Stimulated activated CD4-positive, alpha-beta T cell treated with anti-CD3 and anti-CD28 coated beads, Interleukin-1b, Interleukin-23, amount 100 ng/mL, for 1 hour (primary cell): ENCODE results near the gene CADPS2.

Experiments
- DNase-seq, 2 donors: peaks; one replicate each; pipeline ENCODE4 v3.0.0-alpha.2; 2020; ENCODE audit warnings: low read depth in 2 of 2

CADPS2 gene

GRCh38 chr7:122886357-122887081 lies at the start of gene CADPS2:
Gene CADPS2, minus strand, starts transcription at chr7:122886460. Its CDS starts 123 bp downstream, at chr7:122886337.
- DNase-seq, result no peak

GRCh38 chr7:122935620-122936019 lies 49.4 kb upstream of the CADPS2 start:
- DNase-seq, result no peak

GRCh38 chr7:122919643-122920181 lies 33.5 kb upstream of the CADPS2 start:
- no peak for DNase-seq

- DNase-seq, result no peak
Observed at GRCh38 chr7:122914812-122915211, 28.6 kb upstream of the CADPS2 start.

- no peak for DNase-seq
Observed at GRCh38 chr7:122913608-122914007, 27.3 kb upstream of the CADPS2 start.

- DNase-seq, result no peak
Observed at GRCh38 chr7:122902751-122903495, 16.7 kb upstream of the CADPS2 start.

- no peak for DNase-seq
Observed at GRCh38 chr7:122901250-122901649, 15.0 kb upstream of the CADPS2 start.

- DNase-seq, result no peak
Observed at GRCh38 chr7:122896509-122896908, 10.2 kb upstream of the CADPS2 start.

- no peak for DNase-seq
Observed at GRCh38 chr7:122893486-122893885, 7.2 kb upstream of the CADPS2 start.

- no peak for DNase-seq
Observed at GRCh38 chr7:122889116-122889515, 2.9 kb upstream of the CADPS2 start.

- DNase-seq, result no peak
Observed at GRCh38 chr7:122887848-122888247, 1.6 kb upstream of the CADPS2 start.

- DNase-seq, result no peak
Observed at GRCh38 chr7:122887198-122887597, 938 bp upstream of the CADPS2 start.

GRCh38 chr7:122885583-122886356 lies 490 bp downstream of the CADPS2 start:
- DNase-seq, result no peak

- no peak for DNase-seq
Observed at GRCh38 chr7:122884186-122884585, 2.1 kb downstream of the CADPS2 start.

- DNase-seq, result no peak
Observed at GRCh38 chr7:122883049-122883680, 3.1 kb downstream of the CADPS2 start.

- DNase-seq, result no peak
Observed at GRCh38 chr7:122881324-122881723, 4.9 kb downstream of the CADPS2 start.

GRCh38 chr7:122869260-122869659 lies 17.0 kb downstream of the CADPS2 start:
- no peak for DNase-seq

- no peak for DNase-seq
Observed at GRCh38 chr7:122867471-122867980, 18.7 kb downstream of the CADPS2 start.

GRCh38 chr7:122864838-122865237 lies 21.4 kb downstream of the CADPS2 start:
- no peak for DNase-seq

- no peak for DNase-seq
Observed at GRCh38 chr7:122864016-122864415, 22.2 kb downstream of the CADPS2 start.

- DNase-seq, result no peak
Observed at GRCh38 chr7:122858320-122858719, 27.9 kb downstream of the CADPS2 start.
